Effector CD4-positive, alpha-beta T cell (primary cell): Measurements from ENCODE around the gene TP53TG5.

Experiments
- DNase-seq: peaks from one replicate; pipeline ENCODE4 v3.0.0-alpha.2; 2020

The TP53TG5 gene

GRCh38 chr20:45405571-45406259 is 27.6 kb upstream of the TP53TG5 start:
- DNase-seq, result no peak

- no peak for DNase-seq
Measured at GRCh38 chr20:45404438-45404837, 26.3 kb upstream of the TP53TG5 start.

GRCh38 chr20:45402946-45403345 is 24.8 kb upstream of the TP53TG5 start:
- no peak for DNase-seq

- DNase-seq, result no peak
Measured at GRCh38 chr20:45400346-45401031, 22.4 kb upstream of the TP53TG5 start.

- no peak for DNase-seq
Measured at GRCh38 chr20:45399018-45399417, 20.9 kb upstream of the TP53TG5 start.

- no peak for DNase-seq
Measured at GRCh38 chr20:45395114-45395415, 16.9 kb upstream of the TP53TG5 start.

- no peak for DNase-seq
Measured at GRCh38 chr20:45394221-45395113, 16.3 kb upstream of the TP53TG5 start.

- no peak for DNase-seq
Measured at GRCh38 chr20:45392733-45393132, 14.6 kb upstream of the TP53TG5 start.

- DNase-seq, result no peak
Measured at GRCh38 chr20:45391559-45391958, 13.4 kb upstream of the TP53TG5 start.

GRCh38 chr20:45390931-45391330 is 12.8 kb upstream of the TP53TG5 start:
- no peak for DNase-seq

GRCh38 chr20:45387274-45387673 is 9.1 kb upstream of the TP53TG5 start:
- no peak for DNase-seq

GRCh38 chr20:45377269-45377668 is 856 bp downstream of the TP53TG5 start:
- DNase-seq, result no peak

- no peak for DNase-seq
Measured at GRCh38 chr20:45374966-45375365, 3.2 kb downstream of the TP53TG5 start.

GRCh38 chr20:45374101-45374467 is 4.0 kb downstream of the TP53TG5 start:
- no peak for DNase-seq

- DNase-seq, result peak; percentile 85
Measured at GRCh38 chr20:45373353-45374100, 4.6 kb downstream of the TP53TG5 start.

- no peak for DNase-seq
Measured at GRCh38 chr20:45372646-45373352, 5.3 kb downstream of the TP53TG5 start.

- no peak for DNase-seq
Measured at GRCh38 chr20:45372241-45372640, 5.9 kb downstream of the TP53TG5 start.

GRCh38 chr20:45370571-45371160 is 7.5 kb downstream of the TP53TG5 start:
- no peak for DNase-seq

GRCh38 chr20:45368221-45368980 is 9.7 kb downstream of the TP53TG5 start:
- peak; percentile 13 for DNase-seq

- DNase-seq, result no peak
Measured at GRCh38 chr20:45367126-45367525, 11.0 kb downstream of the TP53TG5 start.

GRCh38 chr20:45366631-45367030 is 11.5 kb downstream of the TP53TG5 start:
- no peak for DNase-seq
